ENCODE measurements around the gene TAF6.

Gene TAF6

DNA sequence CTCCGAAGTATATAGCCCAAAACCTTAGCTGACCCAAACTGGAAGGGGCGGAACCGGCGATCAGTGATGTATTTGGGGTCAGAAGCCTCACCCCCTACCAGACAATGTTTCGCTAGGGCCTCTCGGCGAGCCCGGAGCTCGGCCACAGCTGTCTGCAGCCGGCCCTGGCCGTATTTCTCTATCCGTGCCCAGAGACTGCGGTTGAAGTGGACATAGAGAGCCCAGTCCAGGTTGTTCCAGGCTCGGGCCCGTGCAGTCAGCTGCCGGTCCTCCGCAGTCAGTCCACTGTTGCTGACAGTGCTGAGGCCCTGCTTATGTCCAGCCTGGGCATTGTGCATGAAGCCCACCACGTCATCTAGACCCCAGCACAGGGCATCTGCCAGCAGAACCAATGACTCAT is 40.9 kb upstream of the TAF6 start:
- H3K4me3 ChIP-seq (ENCODE audit: low read depth, low read length) = no peak overlapping the region
- DNase-seq (ENCODE audit: low read depth) = no peak
- TF ChIP-seq, protein P1, sequence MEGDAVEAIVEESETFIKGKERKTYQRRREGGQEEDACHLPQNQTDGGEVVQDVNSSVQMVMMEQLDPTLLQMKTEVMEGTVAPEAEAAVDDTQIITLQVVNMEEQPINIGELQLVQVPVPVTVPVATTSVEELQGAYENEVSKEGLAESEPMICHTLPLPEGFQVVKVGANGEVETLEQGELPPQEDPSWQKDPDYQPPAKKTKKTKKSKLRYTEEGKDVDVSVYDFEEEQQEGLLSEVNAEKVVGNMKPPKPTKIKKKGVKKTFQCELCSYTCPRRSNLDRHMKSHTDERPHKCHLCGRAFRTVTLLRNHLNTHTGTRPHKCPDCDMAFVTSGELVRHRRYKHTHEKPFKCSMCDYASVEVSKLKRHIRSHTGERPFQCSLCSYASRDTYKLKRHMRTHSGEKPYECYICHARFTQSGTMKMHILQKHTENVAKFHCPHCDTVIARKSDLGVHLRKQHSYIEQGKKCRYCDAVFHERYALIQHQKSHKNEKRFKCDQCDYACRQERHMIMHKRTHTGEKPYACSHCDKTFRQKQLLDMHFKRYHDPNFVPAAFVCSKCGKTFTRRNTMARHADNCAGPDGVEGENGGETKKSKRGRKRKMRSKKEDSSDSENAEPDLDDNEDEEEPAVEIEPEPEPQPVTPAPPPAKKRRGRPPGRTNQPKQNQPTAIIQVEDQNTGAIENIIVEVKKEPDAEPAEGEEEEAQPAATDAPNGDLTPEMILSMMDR (IDR thresholded peaks at IDR 0.05; ENCODE audit: control insufficient read depth, extremely low read depth, insufficient read depth) = no peak

DNA sequence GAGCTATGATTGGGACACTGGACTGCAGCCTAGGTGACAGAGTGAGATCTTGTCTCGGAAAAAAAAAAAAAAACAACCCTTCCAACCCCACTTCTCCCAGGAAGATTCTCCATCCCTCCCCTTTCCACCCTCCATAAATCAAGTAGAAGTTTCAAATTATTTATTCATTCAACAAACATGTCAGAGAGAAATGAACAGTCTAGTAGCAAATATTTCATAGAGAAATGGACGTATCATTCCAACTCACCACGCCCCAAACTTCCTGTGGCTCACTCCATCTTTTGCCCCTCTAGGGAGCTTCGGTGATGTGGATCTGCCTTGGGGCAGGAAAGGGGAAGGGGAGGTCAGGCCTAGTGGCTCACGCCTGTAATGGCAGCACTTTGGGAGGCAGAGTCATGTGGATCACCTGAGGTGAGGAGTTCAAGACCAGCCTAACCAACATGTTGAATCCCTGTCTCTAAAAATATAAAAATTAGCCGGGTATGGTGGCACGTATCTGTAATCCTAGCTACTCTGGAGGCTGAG is 40.0 kb upstream of the TAF6 start:
- no peak for DNase-seq (ENCODE audit: low read depth)
- TF ChIP-seq, protein P1 (IDR thresholded peaks at IDR 0.05; ENCODE audit: control insufficient read depth, extremely low read depth, insufficient read depth) = no peak
- H3K4me3 ChIP-seq (ENCODE audit: low read depth, low read length) = peak overlapping the region; percentile 76

DNA sequence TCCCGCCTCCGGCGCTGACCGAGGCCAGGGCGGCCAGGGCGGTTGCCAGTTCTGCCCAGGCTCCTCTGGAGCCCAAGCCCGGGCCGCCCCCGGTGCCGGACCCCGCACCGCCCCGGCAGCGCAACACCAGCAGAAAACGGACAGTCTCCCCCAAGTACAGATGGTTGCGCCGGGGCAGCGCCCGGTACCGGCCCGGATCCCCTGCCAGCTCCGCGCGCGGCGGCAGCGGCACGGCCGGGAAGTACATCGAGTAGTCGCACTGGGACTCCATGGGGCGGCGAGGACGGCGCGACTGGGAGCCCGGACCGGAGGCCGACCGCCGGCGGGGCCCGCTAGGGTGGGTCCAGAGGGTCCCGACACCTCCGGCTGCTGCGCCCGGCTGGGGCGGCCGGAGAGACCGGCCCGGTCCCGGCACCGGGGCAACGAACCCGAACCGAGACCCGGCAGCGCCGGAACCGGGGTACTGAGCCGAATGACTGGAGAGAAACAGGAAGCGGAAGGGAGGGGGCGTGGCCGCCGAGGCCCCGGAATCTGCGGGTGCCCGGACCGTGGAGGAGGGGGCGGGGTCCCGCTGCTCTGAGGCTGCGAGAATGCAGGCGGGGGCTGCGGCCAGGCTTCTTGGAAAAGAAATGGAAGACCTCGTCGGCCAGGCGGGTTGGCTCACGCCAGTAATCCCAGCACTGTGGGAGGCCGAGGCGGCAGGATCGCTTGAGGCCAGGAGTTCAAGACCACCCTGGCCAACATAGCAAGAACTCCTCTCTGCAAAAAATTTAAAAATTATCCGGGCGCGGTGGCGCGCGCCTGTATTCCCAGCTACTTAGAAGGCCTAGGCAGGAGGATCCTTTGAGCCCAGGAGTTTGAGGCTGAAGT is 39.3 kb upstream of the TAF6 start, which contains the start of gene TRAPPC14:
Gene TRAPPC14 (minus strand): TSS at position 495 of the 870 bp plus-strand sequence. CDS start 224 bp downstream, at position 271.
- TF ChIP-seq, protein P1 (IDR thresholded peaks at IDR 0.05; ENCODE audit: control insufficient read depth, extremely low read depth, insufficient read depth) = no peak
- no peak for DNase-seq (ENCODE audit: low read depth)
- H3K4me3 ChIP-seq (ENCODE audit: low read depth, low read length) = peak within 1 kb of the TSS; percentile 76

DNA sequence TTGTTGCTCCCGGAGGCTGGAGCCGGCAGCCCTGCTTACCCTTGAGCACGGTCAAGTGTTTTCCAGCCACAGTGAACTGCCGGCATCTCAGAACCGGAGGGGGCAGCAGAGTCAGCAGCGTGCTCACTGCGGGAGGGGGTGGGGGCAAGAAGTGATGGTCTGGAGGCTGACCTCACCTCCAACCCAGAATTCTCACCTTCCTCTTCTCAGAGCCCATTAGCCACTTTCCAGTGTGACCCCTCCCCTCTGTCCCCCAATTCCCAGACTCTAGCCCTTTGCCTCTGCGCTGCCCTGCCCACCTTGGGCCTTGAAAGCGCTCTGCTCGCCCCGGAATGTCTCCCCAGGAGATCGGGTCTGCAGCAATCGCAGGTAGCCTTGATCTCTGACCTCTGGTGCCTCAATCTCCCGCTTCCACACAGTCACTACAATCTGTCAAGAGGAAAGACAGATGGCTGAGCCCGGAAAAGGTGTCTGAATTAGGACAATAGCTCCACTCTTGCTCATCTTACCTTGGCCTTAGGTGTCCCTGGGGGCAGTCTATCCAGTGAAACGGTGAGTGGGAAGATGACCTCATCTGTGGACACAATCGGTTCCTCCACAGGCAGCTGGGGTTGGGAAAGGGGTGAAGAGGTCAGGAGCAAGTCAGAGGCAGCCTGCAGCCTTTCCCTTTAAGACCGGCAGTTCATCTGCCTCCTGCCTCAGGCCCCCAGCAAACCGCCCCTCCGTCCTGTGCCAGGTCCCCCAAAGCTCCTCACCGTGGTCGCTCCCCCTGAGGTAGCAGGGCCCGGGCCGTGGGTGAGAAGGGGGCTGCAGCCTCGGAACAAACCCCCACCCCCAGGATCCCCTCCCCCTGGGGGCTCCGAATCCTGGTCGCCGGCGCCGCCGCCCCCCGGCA is 38.4 kb upstream of the TAF6 start:
- TF ChIP-seq, protein P1 (IDR thresholded peaks at IDR 0.05; ENCODE audit: control insufficient read depth, extremely low read depth, insufficient read depth) = no peak
- no peak for DNase-seq (ENCODE audit: low read depth)
- peak overlapping the region; percentile 76 for H3K4me3 ChIP-seq (ENCODE audit: low read depth, low read length)

DNA sequence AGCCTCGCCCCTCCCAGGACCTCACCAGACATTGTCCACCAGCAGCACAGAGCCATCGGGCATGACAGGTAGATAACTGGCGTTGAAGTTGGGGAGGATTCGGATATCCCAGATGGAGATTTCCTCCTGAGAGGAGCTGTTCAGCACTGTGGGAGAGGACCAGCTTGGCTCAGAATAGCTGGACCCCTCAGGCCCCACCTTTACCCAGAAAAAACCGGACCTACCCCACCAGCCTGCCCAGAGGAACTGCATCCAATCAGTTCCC is 37.8 kb upstream of the TAF6 start:
- DNase-seq (ENCODE audit: low read depth) = no peak
- TF ChIP-seq, protein P1 (IDR thresholded peaks at IDR 0.05; ENCODE audit: control insufficient read depth, extremely low read depth, insufficient read depth) = no peak
- peak overlapping the region; percentile 76 for H3K4me3 ChIP-seq (ENCODE audit: low read depth, low read length)

DNA sequence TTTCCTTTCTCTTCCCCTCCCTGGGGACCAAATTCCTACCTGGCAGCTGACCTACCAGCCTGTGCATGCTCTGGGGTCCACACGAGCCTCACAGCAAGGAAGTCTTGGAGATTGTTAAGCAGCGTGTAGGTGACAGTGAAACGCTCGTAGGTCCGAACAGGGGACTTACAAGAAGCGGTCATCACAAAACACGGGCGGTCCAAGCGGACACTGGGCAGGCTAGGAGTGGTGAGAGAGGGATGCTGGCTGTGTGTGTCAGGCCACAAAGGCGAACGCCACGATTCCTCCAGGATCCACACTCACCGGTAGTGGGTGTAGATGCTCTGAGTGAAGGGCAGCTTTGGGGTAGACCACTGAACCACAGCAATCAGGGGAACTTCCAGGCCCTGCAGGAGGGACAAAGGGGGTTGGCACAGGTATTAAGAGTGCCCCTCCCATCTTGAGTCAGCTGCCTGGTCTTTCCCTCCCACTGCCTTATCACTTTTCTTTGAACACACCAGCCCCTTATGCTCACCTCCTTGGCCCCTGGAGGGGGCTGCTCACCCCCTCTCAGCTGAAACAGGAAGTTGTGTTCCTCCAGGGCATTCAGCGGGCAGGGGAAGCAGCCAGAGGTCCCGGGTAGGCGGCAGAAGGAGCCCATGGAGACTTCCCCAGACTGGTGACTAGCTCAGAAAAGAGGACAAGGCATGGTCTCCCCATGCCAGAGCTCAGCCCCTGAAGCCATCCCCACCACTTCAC is 37.3 kb upstream of the TAF6 start:
- DNase-seq (ENCODE audit: low read depth) = no peak
- no peak overlapping the region for H3K4me3 ChIP-seq (ENCODE audit: low read depth, low read length)
- TF ChIP-seq, protein P1 (IDR thresholded peaks at IDR 0.05; ENCODE audit: control insufficient read depth, extremely low read depth, insufficient read depth) = no peak

Data from LNCaP clone FGC (cell line).